Omental fat pad (tissue), 4 donors: ENCODE data around the gene CARNS1. TPM values are rescaled to one million over a fixed set of nuclear protein-coding genes. Genes with fewer than 3 reads are reported as not detected.
"Not testable (repeated sequence)": the region's sequence is repeated elsewhere in the genome, so short reads cannot be mapped to it uniquely, and the experiment has no call there.

Experiments
- ATAC-seq: fragments of 150-250 bp; one replicate; pipeline ENCODE4 v1.9.1; 2016; ENCODE audit warnings: mild to moderate bottlenecking, moderate library complexity; ENCODE audit not compliant: low FRiP score
- DNase-seq: peaks from one replicate; pipeline ENCODE4 v3.0.0-alpha.2; 2019; ENCODE audit warnings: low spot score
- CTCF ChIP-seq, 3 donors: fragments of 450-650 bp; IDR thresholded peaks; one replicate each; pipeline ENCODE4 v1.5.1; 2016 to 2017; ENCODE audit warnings: antibody characterized with exemption in 3 of 3, mild to moderate bottlenecking in 3 of 3, moderate library complexity in 2 of 3
- total RNA-seq, 4 donors: library from RNA; depleted of rRNA; stranded (reverse); fragments of >200 nt; gene quantifications; one replicate each; pipeline ENCODE4 v1.1.0, GENCODE V29; 2016

Gene CARNS1
- total RNA-seq, 4 donors from 2014 or later: 0.47 to 42.6 (median 7.5) TPM

GRCh38 chr11:67423466-67423865, 8.0 kb downstream of the CARNS1 start:
- ATAC-seq: no peak
- DNase-seq: no peak

GRCh38 chr11:67423891-67424613, 8.6 kb downstream of the CARNS1 start:
- no peak for ATAC-seq

More at GRCh38 chr11:67423466-67423865, 8.0 kb downstream of the CARNS1 start:
- no peak for TF ChIP-seq CTCF (IDR thresholded peaks at IDR 0.05)

GRCh38 chr11:67427364-67427859, 11.9 kb downstream of the CARNS1 start:
- not testable (repeated sequence) for DNase-seq, ATAC-seq

More at GRCh38 chr11:67423891-67424613, 8.6 kb downstream of the CARNS1 start:
- DNase-seq: no peak
- no peak for TF ChIP-seq CTCF (IDR thresholded peaks at IDR 0.05)

- peak; percentile 92 for ATAC-seq
- TF ChIP-seq CTCF (IDR thresholded peaks at IDR 0.05): no peak
- DNase-seq: peak; percentile 99
Observed at GRCh38 chr11:67428052-67429001, 12.8 kb downstream of the CARNS1 start, which contains the start of gene RPS6KB2. RPS6KB2 (plus strand) TSS chr11:67428494; CDS start chr11:67428546, 52 bp downstream.

GRCh38 chr11:67429038-67429668, 13.7 kb downstream of the CARNS1 start:
- no peak for TF ChIP-seq CTCF (IDR thresholded peaks at IDR 0.05)
- ATAC-seq (no peak), DNase-seq (no peak)

- DNase-seq: no peak
- no peak for ATAC-seq
- no peak for TF ChIP-seq CTCF (IDR thresholded peaks at IDR 0.05)
Observed at GRCh38 chr11:67429722-67430121, 14.2 kb downstream of the CARNS1 start.
